Measurements from ENCODE around the gene SYNJ2. TPM values are rescaled to one million over a fixed set of nuclear protein-coding genes. Genes with fewer than 3 reads are reported as not detected.
A peak's percentile ranks its signal among the peaks of the same experiment; 100 is the strongest.

The SYNJ2 gene
- total RNA-seq, 1 experiment from 2014 or later: 3.9 TPM

DNA sequence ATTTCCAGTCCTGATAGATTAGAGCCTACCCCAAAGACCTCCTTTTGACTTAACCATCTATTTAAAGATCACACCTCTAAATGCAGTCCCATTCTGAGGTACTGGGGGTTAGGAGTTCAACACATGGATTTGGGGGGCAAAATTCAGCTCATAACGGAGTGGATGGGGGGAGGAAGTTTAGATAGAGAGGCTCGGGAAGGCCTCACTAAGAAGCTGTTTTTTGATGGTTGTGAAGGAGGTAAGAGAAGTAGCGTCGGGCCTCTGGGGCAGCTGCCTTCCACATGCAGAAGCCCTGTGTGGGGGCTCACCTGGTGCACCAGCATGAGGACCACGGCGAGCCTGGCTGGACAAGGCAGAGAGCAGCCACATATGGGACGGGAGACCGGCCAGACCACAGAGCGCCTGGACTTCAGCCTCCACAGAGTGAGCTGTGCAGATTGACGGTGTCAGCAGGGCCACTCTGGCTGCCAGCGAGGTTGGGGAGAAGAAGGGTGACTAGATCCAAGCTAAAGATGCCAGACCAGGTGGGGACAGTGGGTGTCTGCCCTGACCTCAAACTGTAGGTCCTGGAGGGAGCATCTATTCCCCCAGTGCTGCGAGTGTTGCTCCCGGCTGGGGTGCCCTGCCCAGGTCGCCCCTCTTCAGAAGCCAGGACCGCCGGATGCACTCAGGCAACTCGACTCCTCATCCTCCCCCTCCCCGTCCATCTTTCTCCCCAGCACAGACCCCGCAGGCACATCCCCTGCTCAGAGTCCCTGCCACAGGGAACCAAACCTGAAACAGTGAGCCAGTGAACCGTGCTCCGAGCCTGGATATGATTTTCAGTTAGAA is 5.1 kb upstream of the SYNJ2 start:
- DNase-seq (ENCODE audit: low read depth, low spot score): no peak
- in situ Hi-C loops (cut with HindIII; ENCODE audit: low pct_unique_long_range_greater_than_20kb, low sequenced_read_pairs): no loop called here

GRCh38 chr6:157977176-157977804 is 4.4 kb upstream of the SYNJ2 start:
- in situ Hi-C loops (cut with HindIII; ENCODE audit: low pct_unique_long_range_greater_than_20kb, low sequenced_read_pairs): no loop called here
- DNase-seq (ENCODE audit: low read depth, low spot score): no peak

GRCh38 chr6:157978021-157978783 is 3.5 kb upstream of the SYNJ2 start:
- no peak for DNase-seq (ENCODE audit: low read depth, low spot score)
- in situ Hi-C loops (cut with HindIII; ENCODE audit: low pct_unique_long_range_greater_than_20kb, low sequenced_read_pairs): no loop called here

GRCh38 chr6:157980288-157981131 is 1.2 kb upstream of the SYNJ2 start:
- DNase-seq (ENCODE audit: low read depth, low spot score): no peak
- in situ Hi-C loops (cut with HindIII; ENCODE audit: low pct_unique_long_range_greater_than_20kb, low sequenced_read_pairs): no loop called here

DNA sequence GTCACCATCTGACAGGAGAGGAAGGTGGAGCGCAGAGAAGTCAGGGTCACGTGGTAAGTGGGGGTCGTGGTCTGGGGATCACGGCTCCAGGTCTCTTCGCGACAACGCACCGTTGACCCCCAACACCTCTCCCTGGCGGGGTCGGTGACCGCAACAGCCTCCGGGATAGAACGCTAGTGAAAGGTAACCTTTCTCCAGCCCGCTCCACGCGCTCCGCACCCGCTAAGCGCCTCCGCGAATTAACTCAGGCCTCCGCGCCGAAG is 600 bp upstream of the SYNJ2 start:
- in situ Hi-C loops (cut with HindIII; ENCODE audit: low pct_unique_long_range_greater_than_20kb, low sequenced_read_pairs): no loop called here
- DNase-seq (ENCODE audit: low read depth, low spot score): no peak

DNA sequence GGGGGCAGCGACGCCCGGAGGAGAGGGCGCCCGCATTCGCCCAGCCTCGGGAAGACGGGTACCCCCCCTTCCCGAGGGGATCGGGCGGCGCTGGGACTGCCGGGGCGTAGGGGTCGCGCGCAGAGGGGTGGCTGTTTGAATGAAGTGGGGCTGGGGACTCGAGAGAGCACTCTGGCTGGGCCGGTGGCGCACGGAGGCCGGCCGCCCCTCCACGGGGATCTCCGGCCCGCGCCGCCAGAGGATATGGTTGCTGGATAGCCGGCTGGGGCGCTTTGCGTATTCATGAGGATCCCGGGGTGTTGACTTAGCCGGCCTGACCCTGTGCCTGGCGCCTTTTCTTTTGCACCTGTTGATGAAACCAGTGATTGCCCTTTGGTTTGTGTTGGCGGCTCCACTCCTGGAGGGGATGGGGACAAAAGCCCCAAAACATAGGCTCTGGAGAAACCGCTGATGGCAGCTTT is 469 bp downstream of the SYNJ2 start:
- no peak for DNase-seq (ENCODE audit: low read depth, low spot score)
- in situ Hi-C loops (cut with HindIII; ENCODE audit: low pct_unique_long_range_greater_than_20kb, low sequenced_read_pairs): no loop called here

GRCh38 chr6:157982563-157983405 is 1.1 kb downstream of the SYNJ2 start:
- DNase-seq (ENCODE audit: low read depth, low spot score): peak; percentile 27
- in situ Hi-C loops (cut with HindIII; ENCODE audit: low pct_unique_long_range_greater_than_20kb, low sequenced_read_pairs): no loop called here

DNA sequence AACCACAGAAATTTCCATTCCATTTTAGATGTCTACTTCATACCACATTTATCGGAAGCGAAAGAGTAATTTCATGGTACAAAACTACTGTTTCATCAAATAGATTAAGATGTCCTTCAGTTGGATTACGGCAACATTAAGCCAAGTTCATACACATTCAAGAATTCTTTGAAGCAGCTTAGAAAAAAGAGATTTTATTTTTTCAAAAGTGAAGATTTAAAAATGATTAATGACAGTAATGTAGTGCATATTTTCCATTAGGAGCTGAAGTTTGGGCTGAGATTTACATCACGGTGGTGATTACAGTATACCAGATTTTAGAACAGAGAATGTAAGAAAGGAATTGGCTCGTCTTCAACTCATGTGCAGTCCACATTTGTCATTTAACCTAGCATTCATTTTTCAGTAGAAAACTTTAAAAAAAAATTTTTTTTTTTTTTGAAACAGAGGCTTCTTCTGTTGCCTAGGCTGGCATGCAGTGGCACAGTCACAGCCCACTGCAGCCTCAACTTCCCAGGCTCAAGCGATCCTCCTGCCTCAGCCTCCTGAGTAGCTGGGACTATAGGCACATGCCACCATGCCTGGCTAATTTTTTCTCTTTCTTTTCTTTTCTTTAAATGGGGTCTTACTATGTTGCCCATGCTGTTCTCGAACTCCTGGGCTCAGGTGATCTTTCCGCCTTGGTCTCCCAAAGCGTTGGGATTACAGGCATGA is 1.9 kb downstream of the SYNJ2 start:
- in situ Hi-C loops (cut with HindIII; ENCODE audit: low pct_unique_long_range_greater_than_20kb, low sequenced_read_pairs): no loop called here
- no peak for DNase-seq (ENCODE audit: low read depth, low spot score)

DNA sequence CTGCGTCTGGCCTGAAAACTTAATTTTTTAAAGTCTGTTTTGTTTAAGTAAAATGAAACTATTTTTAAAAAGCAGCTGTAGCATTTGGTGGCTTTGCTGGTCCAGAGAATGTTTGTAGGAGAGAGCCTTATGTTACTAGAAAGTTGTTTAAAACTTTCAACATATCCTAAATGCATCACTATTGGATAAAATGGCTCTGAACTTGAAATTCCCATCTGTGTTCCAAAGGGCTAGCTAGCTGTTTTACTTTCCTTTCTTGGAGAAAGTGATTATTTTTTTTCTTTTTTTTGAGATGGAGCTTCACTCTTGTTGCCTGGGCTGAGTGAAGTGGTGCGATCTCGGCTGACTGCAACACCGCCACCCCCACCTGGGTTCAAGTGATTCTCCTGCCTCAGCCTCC is 2.5 kb downstream of the SYNJ2 start:
- in situ Hi-C loops (cut with HindIII; ENCODE audit: low pct_unique_long_range_greater_than_20kb, low sequenced_read_pairs): no loop called here
- no peak for DNase-seq (ENCODE audit: low read depth, low spot score)

- in situ Hi-C loops (cut with HindIII; ENCODE audit: low pct_unique_long_range_greater_than_20kb, low sequenced_read_pairs): no loop called here
- no peak for DNase-seq (ENCODE audit: low read depth, low spot score)
Measured at GRCh38 chr6:157984686-157985225, 3.1 kb downstream of the SYNJ2 start.

DNA sequence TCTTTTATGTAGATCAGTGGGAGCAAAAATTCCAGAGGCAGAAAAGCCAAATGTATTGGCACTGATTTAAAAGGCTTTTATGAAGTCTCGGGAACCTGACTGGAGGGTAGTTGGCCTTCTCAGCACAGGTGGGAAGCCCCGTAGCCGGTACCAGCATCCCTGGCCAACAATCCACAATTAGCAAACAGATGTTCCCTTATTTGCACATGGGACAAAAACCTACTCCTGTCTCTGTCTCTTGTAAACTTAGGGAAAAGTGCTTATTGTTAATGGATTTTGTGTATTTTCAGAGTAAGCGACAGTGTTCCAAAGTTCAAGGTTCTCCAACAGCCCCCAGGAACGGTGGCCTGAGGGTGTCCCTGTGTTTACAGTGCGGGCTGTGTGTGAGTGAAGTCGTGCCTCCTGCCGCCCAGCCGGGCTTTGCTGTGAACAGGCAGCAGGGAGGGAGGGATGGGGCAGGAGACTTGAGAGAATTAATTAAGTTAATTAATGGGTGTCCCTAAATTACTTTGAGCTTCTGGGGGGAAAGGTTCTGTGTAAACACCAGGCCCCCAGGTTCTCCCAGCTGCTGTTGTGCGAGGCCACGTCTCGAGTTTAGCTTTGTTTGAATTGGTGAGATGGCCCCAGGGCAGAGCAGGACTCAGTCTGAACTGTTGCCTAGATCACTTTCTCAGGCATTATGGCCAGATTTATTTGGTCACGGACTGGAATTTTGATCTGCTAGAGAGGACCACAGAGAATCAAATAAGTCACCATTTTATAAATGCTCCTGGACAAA is 3.9 kb downstream of the SYNJ2 start:
- in situ Hi-C loops (cut with HindIII; ENCODE audit: low pct_unique_long_range_greater_than_20kb, low sequenced_read_pairs): no loop called here
- no peak for DNase-seq (ENCODE audit: low read depth, low spot score)

- no peak for DNase-seq (ENCODE audit: low read depth, low spot score)
- in situ Hi-C loops (cut with HindIII; ENCODE audit: low pct_unique_long_range_greater_than_20kb, low sequenced_read_pairs): no loop called here
Measured at GRCh38 chr6:157987788-157988699, 6.4 kb downstream of the SYNJ2 start.

DNA sequence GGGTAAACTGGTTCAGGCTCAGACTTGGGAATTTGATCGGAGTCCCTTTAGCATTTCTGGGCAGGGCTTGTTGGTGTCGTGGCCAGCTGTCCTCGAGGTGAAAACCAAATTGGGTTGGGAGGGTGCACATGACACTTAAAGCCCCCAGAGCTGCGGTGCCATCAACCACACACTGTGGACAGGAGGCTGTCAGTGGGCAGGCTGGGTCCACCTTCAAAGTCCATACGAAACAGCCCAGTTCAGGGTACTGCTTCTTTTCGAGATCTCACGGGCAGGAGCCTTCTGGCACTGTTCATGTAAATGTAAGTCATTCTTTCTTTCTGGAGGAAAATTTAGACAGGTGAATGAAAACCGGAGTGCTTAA is 7.0 kb downstream of the SYNJ2 start:
- in situ Hi-C loops (cut with HindIII; ENCODE audit: low pct_unique_long_range_greater_than_20kb, low sequenced_read_pairs): no loop called here

DNA sequence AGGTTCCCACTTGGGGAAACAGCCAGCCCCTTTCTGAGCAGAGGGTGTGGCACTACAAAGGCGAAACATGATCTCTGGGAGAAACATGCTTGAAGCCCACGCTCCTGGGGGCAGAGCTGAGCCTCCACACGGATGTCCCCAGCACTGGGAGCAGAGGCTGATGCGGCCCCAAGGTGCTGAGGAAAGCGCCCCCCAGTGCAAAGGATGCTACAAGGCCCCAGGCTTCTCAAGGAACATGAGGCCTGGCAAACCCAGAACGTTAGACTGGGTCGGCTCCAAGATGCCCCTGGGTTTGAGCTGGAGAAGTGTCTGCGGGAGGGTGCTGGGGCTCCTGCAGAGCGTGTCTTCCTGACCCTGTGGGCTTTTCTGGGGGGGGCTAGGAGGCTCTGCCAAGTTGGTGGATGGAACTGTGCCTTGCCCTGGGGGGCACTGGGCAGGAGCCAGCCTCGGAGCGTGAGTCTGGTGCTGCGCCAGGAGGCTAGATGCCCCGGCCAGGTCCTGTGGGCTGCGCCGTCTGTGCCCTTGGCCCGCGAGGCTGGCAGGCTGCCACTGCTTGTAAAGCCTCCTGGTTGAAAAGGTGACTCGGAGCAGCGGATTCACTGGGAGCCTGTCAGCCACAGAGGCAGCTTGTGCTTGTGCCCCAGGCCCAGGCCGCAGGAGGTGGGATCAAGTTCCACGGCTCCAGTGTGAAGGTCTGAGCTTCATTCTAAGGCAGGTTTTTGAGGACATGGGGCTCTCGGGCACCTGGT is 8.1 kb downstream of the SYNJ2 start:
- in situ Hi-C loops (cut with HindIII; ENCODE audit: low pct_unique_long_range_greater_than_20kb, low sequenced_read_pairs): no loop called here
- no peak for DNase-seq (ENCODE audit: low read depth, low spot score)

More for the DNA sequence above, 7.0 kb downstream of the SYNJ2 start:
- no peak for DNase-seq (ENCODE audit: low read depth, low spot score)
